ENCODE measurements around the gene PTPN14.
"Not testable (repeated sequence)": the region's sequence is repeated elsewhere in the genome, so short reads cannot be mapped to it uniquely, and the experiment has no call there.

Gene PTPN14

DNA sequence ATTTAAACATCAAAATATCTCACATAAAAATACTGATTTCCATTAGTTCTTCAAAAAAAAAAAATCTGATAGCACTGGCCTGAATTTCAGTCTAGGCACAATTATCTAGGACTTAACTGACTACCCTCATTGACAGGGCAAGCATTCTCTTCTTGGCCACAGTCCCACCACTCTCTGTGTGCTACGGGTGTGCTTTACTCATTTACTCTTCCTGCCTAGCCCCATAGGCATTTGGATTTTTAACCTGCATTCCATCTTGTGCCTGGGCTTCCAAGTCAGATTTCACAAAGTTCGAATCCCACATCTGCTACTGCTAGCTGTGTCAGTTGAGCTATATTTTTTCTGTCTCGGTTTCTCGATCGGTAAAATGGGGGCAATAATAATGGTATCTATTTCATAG is 38.0 kb downstream of the PTPN14 start:
- Mint-ChIP-seq H3K27ac (no peak overlapping the region), H3K4me1 (no peaks in the 10 kb centered on the region), H3K4me3 (no peak overlapping the region), H3K36me3 (no peaks in the 10 kb centered on the region), H3K27me3 (peaks cover 20% of the 10 kb centered on the region), H3K9me3 (peaks cover 7% of the 10 kb centered on the region)
- ATAC-seq, result no peak

DNA sequence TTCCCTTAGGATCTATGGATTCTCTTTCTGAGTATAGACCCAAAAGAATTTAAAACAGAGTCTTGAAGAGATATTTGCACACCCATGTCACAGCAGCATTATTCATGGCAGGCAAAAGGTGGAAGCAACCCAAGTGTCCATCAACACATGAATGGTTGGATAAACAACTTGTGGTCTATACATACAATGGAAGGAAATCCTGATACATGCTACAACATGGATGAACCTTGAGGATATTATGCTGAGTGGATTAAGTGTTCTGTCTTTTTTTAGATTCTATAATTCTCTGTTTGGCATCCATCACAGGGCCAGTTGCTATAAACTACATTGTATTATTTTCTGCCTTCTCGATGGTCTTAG is 39.8 kb downstream of the PTPN14 start:
- Mint-ChIP-seq H3K9me3 (peaks cover 7% of the 10 kb centered on the region), H3K27ac (no peak overlapping the region), H3K36me3 (no peaks in the 10 kb centered on the region), H3K4me1 (no peaks in the 10 kb centered on the region), H3K27me3 (peaks cover 20% of the 10 kb centered on the region), H3K4me3 (no peak overlapping the region)
- no peak for ATAC-seq

DNA sequence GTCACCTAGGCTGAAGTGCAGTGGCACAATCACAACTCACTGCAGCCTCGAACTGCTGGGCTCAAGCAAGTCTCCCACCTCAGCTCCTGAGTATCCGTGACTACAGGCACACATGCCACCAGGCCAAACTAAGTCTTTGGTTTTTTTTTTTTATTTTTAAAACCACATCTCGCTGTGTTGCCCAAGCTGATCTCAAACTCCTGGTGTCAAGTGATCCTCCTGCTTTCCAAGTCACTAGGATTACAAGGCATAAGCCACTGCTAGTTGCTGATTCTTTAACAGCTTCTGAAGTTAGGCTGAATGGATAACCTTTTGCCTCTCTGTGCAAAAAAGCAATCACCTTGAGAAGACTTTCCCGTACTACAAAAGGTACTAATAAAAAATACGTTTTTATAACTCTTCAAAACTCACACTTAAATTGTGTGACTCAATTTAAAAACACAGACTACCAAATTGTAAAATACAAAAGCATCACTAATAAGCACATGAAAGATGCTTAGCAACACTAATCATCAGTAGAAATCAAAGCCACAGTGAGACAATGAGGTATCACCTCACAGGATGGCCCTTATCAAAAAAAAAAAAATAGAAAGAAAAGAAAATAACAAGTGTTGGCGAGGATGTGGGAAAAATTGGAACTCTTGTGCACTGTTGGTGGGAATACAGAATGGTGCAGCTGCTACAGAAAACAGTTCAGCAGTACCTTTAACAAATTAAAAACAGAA is 40.3 kb downstream of the PTPN14 start:
- Mint-ChIP-seq H3K4me3 (no peak overlapping the region), H3K36me3 (no peaks in the 10 kb centered on the region), H3K4me1 (no peaks in the 10 kb centered on the region), H3K9me3 (peaks cover 7% of the 10 kb centered on the region), H3K27ac (no peak overlapping the region), H3K27me3 (peaks cover 20% of the 10 kb centered on the region)
- no peak for ATAC-seq

DNA sequence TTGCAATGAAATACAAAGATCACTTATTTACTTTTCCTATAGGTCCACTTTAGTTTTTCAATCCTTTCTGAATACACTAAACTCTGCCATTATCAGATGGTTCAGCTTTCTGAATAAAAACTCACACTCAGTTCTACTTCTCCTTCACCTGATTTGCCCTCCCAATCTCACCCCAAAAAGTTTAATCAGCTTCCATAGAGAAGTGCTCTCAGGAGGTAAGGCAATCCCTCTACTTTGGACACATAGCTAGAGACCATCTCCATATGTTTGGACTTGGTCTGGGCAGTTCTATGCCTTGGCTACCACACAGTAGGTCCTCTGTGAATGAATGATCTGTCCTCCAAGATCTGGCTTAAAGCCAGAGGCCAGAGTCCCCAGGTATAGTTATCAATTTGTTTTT is 40.9 kb downstream of the PTPN14 start:
- Mint-ChIP-seq H3K9me3 (peaks cover 7% of the 10 kb centered on the region), H3K27me3 (peaks cover 20% of the 10 kb centered on the region), H3K4me3 (no peak overlapping the region), H3K27ac (no peak overlapping the region), H3K36me3 (no peaks in the 10 kb centered on the region), H3K4me1 (no peaks in the 10 kb centered on the region)
- no peak for ATAC-seq

DNA sequence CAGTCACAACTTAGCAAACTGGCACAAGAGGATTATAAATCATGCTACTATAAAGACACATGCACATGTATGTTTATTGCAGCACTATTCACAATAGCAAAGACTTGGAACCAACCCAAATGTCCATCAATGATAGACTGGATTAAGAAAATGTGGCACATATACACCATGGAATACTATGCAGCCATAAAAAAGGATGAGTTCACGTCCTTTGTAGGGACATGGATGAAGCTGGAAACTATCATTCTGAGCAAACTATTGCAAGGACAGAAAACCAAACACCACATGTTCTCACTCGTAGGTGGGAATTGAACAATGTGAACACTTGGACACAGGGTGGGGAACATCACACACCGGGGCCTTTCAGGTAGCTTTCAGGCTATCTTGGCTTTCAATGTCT is 41.8 kb downstream of the PTPN14 start:
- peaks cover 23% of the 10 kb centered on the region for H3K27me3 Mint-ChIP-seq
- H3K9me3 Mint-ChIP-seq, H3K4me3 Mint-ChIP-seq, H3K4me1 Mint-ChIP-seq, ATAC-seq, H3K36me3 Mint-ChIP-seq, H3K27ac Mint-ChIP-seq: not testable (repeated sequence)

DNA sequence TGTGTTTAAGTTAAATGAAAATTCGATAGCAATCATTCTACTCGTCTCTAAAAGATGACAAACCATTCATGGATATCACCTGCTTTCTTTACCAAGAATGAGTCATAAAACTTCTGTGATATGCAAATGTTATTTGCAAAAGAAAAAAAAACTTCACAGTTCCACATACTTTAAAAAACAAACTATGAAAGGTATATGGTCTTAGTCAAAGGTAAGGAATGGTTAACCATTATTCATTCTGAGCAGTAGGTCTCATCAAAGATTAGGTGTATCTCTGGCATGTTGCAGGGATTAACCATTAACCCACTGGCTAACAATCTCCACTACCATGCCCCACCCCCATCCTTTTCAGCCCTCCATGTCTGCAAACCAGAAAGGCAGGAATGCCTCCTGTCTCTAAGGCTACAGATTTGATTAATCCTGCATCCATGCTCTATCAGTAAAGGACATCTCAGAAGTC is 44.4 kb downstream of the PTPN14 start:
- H3K9me3 Mint-ChIP-seq, result peaks cover 7% of the 10 kb centered on the region
- no peak overlapping the region for H3K4me3 Mint-ChIP-seq
- H3K4me1 Mint-ChIP-seq, result no peaks in the 10 kb centered on the region
- H3K27me3 Mint-ChIP-seq, result peaks cover 13% of the 10 kb centered on the region
- no peak for ATAC-seq
- H3K27ac Mint-ChIP-seq, result no peak overlapping the region
- H3K36me3 Mint-ChIP-seq, result no peaks in the 10 kb centered on the region

DNA sequence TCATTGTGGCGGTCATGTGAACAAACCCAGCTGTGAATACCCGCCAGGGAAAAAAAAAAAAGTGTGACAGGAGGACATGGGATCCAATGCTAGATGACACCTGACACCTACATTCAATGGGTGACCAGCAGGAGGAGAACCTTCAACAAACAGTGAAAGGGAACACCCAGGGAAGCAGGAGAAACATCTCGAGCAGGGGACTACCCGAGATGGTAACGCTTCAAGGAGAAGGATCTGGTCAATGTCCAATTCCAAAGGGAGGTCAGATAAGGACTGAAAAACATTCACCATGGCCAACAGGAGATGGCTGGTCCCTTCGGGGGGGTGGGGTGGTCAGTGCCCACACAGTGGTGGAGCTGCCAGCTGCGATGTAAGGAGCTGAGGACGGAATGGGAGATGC is 46.3 kb downstream of the PTPN14 start:
- Mint-ChIP-seq H3K27ac (no peak overlapping the region), H3K27me3 (peaks cover 13% of the 10 kb centered on the region), H3K36me3 (no peaks in the 10 kb centered on the region), H3K9me3 (peaks cover 3% of the 10 kb centered on the region), H3K4me1 (no peaks in the 10 kb centered on the region), H3K4me3 (no peak overlapping the region)
- no peak for ATAC-seq

DNA sequence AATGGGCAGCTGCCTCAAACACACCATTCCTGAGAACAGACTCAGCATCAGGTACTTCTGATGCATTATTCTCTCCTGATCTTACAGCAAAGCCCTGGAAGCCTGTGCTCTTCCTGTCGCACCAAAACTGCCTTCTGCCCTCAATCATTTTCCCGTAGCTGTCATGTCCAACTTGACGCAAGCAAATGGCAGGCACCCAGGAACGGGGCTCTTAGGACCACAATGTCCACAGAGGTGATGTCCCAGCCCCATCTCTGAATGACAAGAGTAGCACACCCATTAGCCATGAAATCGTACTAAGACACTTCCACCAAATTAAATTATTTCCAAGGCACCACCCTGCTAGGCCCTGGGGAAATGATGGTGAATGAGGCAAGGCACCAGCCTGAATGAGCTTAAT is 47.1 kb downstream of the PTPN14 start:
- no peak for ATAC-seq

DNA sequence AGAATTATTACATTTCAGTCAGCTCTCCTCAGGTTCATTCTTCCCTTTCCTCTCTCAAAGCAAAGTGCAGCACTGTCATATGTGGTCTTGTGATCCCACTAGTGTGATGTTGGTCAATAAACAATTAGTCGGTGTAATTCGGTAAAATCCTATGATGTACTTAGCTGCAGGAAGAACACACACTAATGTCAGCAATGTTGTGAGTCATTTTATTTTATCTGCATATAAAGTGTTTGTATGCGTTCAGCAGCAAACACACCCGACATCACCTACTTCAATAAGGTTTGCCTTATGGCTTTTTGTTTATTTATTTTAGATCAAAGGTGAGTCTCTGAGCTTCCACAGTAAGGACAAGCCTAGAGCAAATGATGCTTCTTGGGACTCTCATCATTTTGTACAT is 47.8 kb downstream of the PTPN14 start:
- no peak for ATAC-seq
- Mint-ChIP-seq H3K27ac (no peak overlapping the region), H3K36me3 (no peaks in the 10 kb centered on the region), H3K9me3 (no peaks in the 10 kb centered on the region), H3K27me3 (peaks cover 13% of the 10 kb centered on the region), H3K4me1 (no peaks in the 10 kb centered on the region), H3K4me3 (no peak overlapping the region)

More for the DNA sequence above, 47.1 kb downstream of the PTPN14 start:
- no peaks in the 10 kb centered on the region for H3K4me1 Mint-ChIP-seq
- no peak overlapping the region for H3K27ac Mint-ChIP-seq
- H3K4me3 Mint-ChIP-seq, result no peak overlapping the region
- H3K27me3 Mint-ChIP-seq, result peaks cover 13% of the 10 kb centered on the region
- H3K9me3 Mint-ChIP-seq, result no peaks in the 10 kb centered on the region
- H3K36me3 Mint-ChIP-seq, result no peaks in the 10 kb centered on the region

DNA sequence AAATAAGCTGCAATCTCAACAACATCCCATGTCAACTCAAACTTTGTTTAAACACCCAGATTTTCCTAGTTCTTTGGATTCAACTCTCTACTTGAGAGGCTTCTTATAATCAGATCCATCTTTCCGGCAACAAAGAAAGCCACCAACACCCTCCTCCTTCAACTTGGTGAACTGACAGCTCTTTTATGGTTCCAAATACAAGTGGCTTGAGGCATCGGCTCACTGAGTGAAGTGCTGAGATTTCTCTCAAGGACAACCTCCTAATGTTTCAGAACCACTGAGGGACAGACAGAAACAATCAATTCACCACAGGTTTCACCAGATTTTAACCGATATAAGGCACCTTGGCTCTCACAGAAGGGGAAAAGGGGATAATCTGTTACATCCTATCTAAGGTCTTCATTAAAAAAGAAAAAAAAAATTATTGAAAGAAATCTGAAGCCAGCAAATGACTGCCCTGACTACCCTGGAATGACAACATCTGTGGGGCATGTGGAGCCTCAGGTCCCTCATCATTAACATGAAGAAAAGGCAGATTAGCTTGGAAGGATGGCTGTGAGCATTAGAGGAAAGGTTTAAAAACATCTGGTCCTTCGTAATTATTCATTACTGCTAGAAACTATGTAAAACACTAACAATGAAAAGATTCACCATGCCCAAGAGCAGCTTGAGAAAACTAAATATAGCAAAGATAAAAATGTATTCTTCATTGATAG is 50.9 kb downstream of the PTPN14 start:
- Mint-ChIP-seq H3K4me3 (no peak overlapping the region), H3K36me3 (no peaks in the 10 kb centered on the region), H3K4me1 (no peaks in the 10 kb centered on the region), H3K27me3 (peaks cover 13% of the 10 kb centered on the region), H3K27ac (no peak overlapping the region), H3K9me3 (no peaks in the 10 kb centered on the region)
- no peak for ATAC-seq

DNA sequence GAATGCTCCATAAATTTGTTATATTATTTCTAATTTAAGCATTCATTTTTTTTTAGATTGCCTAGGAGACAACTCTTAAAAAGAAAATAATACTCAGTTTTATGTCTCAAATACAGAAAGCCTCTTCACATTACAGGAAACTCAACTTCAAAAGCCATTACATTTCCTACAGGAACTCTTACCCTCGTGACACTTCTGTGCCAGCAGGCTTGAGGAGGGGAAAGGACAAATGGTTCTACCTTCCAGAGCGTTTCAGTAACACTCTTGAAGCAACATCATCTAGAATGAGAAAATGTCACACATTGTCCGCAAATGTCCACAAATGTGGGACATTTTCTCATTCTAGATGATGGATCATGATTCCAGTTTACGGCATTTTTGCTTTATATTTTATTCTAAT is 51.7 kb downstream of the PTPN14 start:
- H3K36me3 Mint-ChIP-seq, result no peaks in the 10 kb centered on the region
- H3K4me3 Mint-ChIP-seq, result no peak overlapping the region
- no peak overlapping the region for H3K27ac Mint-ChIP-seq
- peaks cover 5% of the 10 kb centered on the region for H3K27me3 Mint-ChIP-seq
- H3K9me3 Mint-ChIP-seq, result no peaks in the 10 kb centered on the region
- ATAC-seq, result no peak
- no peaks in the 10 kb centered on the region for H3K4me1 Mint-ChIP-seq

DNA sequence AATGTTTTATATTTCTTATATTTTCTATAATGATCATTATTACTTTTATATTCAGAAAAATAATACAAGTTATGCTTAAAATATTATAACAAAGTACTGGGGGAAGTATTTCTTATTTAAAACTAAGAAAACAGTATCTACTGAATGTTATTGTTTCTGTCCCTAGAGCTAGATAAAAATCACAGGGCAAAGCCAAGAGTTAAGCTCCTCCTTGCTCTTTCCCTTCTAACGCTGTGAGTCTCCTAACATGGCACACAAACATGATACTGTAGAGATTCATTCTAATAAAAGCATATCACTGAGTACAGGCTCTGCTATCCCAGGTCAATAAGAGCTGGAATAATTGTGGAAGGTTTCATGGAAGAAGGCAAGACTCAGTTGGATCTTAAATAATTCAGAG is 53.4 kb downstream of the PTPN14 start:
- Mint-ChIP-seq H3K4me1 (no peaks in the 10 kb centered on the region), H3K4me3 (no peak overlapping the region), H3K27me3 (no peaks in the 10 kb centered on the region), H3K9me3 (no peaks in the 10 kb centered on the region), H3K36me3 (no peaks in the 10 kb centered on the region), H3K27ac (no peak overlapping the region)
- ATAC-seq, result no peak

DNA sequence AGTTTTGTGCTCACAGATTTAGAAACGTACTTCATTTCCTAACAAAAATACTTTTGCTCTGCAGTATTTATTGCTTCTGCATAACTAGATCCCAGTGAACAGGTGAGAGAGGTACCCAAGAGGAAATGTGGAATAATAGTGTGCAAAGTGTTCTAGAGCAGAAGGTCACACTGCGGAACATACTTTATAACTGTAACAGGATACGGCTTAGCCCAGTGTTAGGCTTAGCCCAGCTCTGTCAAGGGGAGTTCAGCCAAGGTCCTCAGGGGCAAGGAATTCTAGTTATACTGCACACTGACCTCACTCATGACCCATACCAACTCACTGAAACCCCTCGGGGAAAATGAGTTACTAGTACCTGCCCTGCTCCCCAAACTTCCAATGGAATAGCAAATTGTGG is 55.3 kb downstream of the PTPN14 start:
- H3K27me3 Mint-ChIP-seq, result no peaks in the 10 kb centered on the region
- no peaks in the 10 kb centered on the region for H3K4me1 Mint-ChIP-seq
- H3K36me3 Mint-ChIP-seq, result no peaks in the 10 kb centered on the region
- no peak overlapping the region for H3K4me3 Mint-ChIP-seq
- H3K9me3 Mint-ChIP-seq, result no peaks in the 10 kb centered on the region
- no peak overlapping the region for H3K27ac Mint-ChIP-seq
- no peak for ATAC-seq

DNA sequence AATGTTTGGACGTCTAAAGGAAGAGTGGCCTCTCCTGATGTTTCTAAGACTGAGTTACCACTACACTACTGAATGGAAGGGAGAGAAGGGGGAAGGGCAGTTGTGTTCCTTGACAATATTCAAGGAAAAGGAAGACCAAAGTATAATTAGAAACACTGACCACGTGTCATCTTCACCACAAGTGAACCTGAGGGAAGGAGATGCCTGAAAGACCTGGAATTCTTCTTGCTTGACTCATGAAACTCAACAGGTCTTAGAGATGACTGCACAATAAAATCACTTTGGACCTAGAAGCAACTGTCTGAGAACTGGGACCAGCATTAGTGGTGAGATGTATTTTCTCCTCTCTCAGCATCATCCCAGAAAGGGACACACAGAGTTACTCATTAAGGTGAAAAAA is 56.7 kb downstream of the PTPN14 start:
- H3K4me3 Mint-ChIP-seq, result no peak overlapping the region
- no peak overlapping the region for H3K27ac Mint-ChIP-seq
- H3K36me3 Mint-ChIP-seq, result no peaks in the 10 kb centered on the region
- no peaks in the 10 kb centered on the region for H3K4me1 Mint-ChIP-seq
- ATAC-seq, result no peak
- no peaks in the 10 kb centered on the region for H3K9me3 Mint-ChIP-seq
- H3K27me3 Mint-ChIP-seq, result no peaks in the 10 kb centered on the region

DNA sequence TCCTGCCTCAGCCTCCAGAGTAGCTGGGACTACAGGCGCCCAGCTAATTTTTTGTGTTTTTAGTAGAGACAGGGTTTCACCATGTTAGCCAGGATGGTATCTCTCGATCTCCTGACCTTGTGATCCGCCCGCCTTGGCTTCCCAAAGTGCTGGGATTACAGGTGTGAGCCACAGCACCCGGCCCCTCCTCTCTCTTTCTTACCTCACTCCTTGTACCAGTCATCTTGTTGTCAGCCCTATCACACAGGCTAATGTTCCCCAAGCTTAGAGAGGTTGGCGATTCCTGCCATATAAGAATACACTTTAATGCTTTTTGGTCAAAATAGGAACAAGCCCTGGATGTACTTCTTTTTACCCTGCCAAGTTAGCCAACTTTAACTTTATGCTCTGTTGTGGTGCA is 57.2 kb downstream of the PTPN14 start:
- H3K27me3 Mint-ChIP-seq, result not testable (repeated sequence)

DNA sequence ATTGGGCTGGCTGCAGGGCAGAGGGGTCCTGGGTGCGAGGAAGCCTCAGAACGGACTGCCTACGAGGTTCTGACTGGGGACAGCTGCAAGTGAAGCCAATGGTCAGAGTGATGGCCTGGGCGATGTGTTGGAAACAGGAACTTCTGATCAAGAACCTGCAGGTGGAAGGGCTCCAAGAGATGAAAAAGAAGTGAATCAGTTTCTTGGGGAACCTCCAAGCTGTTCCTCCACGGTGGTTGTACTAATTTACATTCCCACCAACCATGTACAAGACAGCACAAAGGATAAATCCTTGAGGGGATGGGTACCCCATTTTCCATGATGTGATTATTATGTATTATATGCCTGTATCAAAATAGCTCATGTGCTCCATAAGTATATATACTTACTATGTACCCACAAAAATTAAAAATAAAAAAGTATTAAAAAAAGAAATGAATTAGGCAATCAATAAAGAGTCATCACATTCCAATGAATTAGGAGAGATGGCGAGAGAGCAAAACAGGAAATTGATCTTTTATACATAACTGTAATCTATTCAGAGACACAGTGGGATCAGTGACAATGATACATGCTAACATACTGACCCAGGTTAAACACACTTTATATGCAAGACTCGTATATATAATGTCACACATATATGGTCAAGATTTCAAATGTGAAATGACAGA is 58.1 kb downstream of the PTPN14 start:
- H3K27me3 Mint-ChIP-seq, result no peaks in the 10 kb centered on the region
- H3K4me3 Mint-ChIP-seq, result no peak overlapping the region
- no peak for ATAC-seq
- no peaks in the 10 kb centered on the region for H3K9me3 Mint-ChIP-seq
- H3K36me3 Mint-ChIP-seq, result no peaks in the 10 kb centered on the region
- H3K4me1 Mint-ChIP-seq, result no peaks in the 10 kb centered on the region
- no peak overlapping the region for H3K27ac Mint-ChIP-seq

More for the DNA sequence above, 57.2 kb downstream of the PTPN14 start:
- not testable (repeated sequence) for H3K4me3 Mint-ChIP-seq, H3K36me3 Mint-ChIP-seq, H3K4me1 Mint-ChIP-seq, H3K9me3 Mint-ChIP-seq, H3K27ac Mint-ChIP-seq, ATAC-seq

Data from stimulated activated memory B cell treated with anti-CD40 and anti-IgM and Interleukin-4, amounts not matched to agents 10 μg/mL and 1 μg/mL and 100 μg/mL, for 72 hours (primary cell).